HepG2 (cell line): ENCODE measurements around the gene NPPA. TPM values are rescaled to one million over a fixed set of nuclear protein-coding genes. Genes with fewer than 3 reads are reported as not detected.

Source experiments
- CBFB ChIP-seq: sonication (generic); formaldehyde crosslinking; IDR thresholded peaks from 2 replicates; pipeline ENCODE4 v1.4.0; 2020; ENCODE audit warnings: missing genetic modification reagents
- CCDC6 ChIP-seq: sonication (generic); formaldehyde crosslinking; IDR thresholded peaks from 2 replicates; pipeline ENCODE4 v1.8.1; 2022; ENCODE audit warnings: mild to moderate bottlenecking, missing genetic modification reagents, moderate library complexity
- HNF4A ChIP-seq: sonication (generic); formaldehyde crosslinking; IDR thresholded peaks from 2 replicates; pipeline ENCODE4 v1.4.0; 2020; ENCODE audit warnings: missing genetic modification reagents
- ISL2 ChIP-seq: sonication (generic); formaldehyde crosslinking; IDR thresholded peaks from 2 replicates; pipeline ENCODE4 v1.5.0; 2020; ENCODE audit warnings: missing genetic modification reagents
- KLF16 ChIP-seq, 2 experiments: sonication (generic) in 1 of 2; formaldehyde crosslinking in 1 of 2; IDR thresholded peaks; 2 replicates each; pipeline versions ENCODE4 v1.6.1 to v1.8.0; 2016 to 2023; ENCODE audit warnings: missing genetic modification reagents in 2 of 2, missing compliant biosample characterization in 1 of 2
- NCOA2 ChIP-seq: sonication (generic); formaldehyde crosslinking; IDR thresholded peaks from 2 replicates; pipeline ENCODE4 v1.8.0; 2022; ENCODE audit warnings: inconsistent platforms
- NFKBIZ ChIP-seq: IDR thresholded peaks from 2 replicates; pipeline ENCODE4 v1.6.1; 2018; ENCODE audit warnings: missing genetic modification reagents, missing compliant biosample characterization
- NR1H2 ChIP-seq: sonication (generic); formaldehyde crosslinking; IDR thresholded peaks from 2 replicates; pipeline ENCODE4 v1.8.1; 2022; ENCODE audit warnings: low read depth, missing genetic modification reagents, borderline replicate concordance
- PHF20 ChIP-seq: sonication (generic); formaldehyde crosslinking; IDR thresholded peaks from 2 replicates; pipeline ENCODE4 v1.5.0; 2020; ENCODE audit warnings: mild to moderate bottlenecking, missing genetic modification reagents
- POLR2AphosphoS5 ChIP-seq: IDR thresholded peaks from 2 replicates; pipeline ENCODE4 v1.6.1; 2012; ENCODE audit warnings: low read depth, low read length
- SIN3A ChIP-seq: IDR thresholded peaks from 2 replicates; pipeline ENCODE4 v1.6.1; 2011; ENCODE audit warnings: low read depth, mild to moderate bottlenecking, control low read depth, low read length, borderline replicate concordance
- SIX4 ChIP-seq: sonication (generic); formaldehyde crosslinking; IDR thresholded peaks from 2 replicates; pipeline ENCODE4 v1.4.0; 2020; ENCODE audit warnings: missing genetic modification reagents
- SOX6 ChIP-seq, 2 experiments: fragments of 450-650 bp in 1 of 2; sonication (generic) in 1 of 2; formaldehyde crosslinking in 1 of 2; IDR thresholded peaks; 2 replicates each; pipeline versions ENCODE4 v1.4.0 to v1.6.1; 2017 to 2020; ENCODE audit warnings: antibody characterized with exemption in 1 of 2, mild to moderate bottlenecking in 1 of 2, missing genetic modification reagents in 1 of 2
- TBX2 ChIP-seq: sonication (generic); formaldehyde crosslinking; IDR thresholded peaks from 2 replicates; pipeline ENCODE4 v1.5.0; 2020; ENCODE audit warnings: missing genetic modification reagents, mild to moderate bottlenecking, borderline replicate concordance
- THYN1 ChIP-seq: sonication (generic); formaldehyde crosslinking; IDR thresholded peaks from 2 replicates; pipeline ENCODE4 v1.8.1; 2023; ENCODE audit warnings: low read depth, mild to moderate bottlenecking, moderate library complexity, missing genetic modification reagents, borderline replicate concordance
- TMF1 ChIP-seq: sonication (generic); formaldehyde crosslinking; IDR thresholded peaks from 2 replicates; pipeline ENCODE4 v1.8.1; 2022; ENCODE audit warnings: low read depth, missing genetic modification reagents
- ZNF317 ChIP-seq: sonication (generic); formaldehyde crosslinking; IDR thresholded peaks from 2 replicates; pipeline ENCODE4 v1.5.0; 2020; ENCODE audit warnings: mild to moderate bottlenecking, missing genetic modification reagents
- ZNF430 ChIP-seq: sonication (generic); formaldehyde crosslinking; IDR thresholded peaks from 2 replicates; pipeline ENCODE4 v1.9.0; 2021; ENCODE audit warnings: mild to moderate bottlenecking, missing genetic modification reagents
- ZNF547 ChIP-seq: sonication (generic); formaldehyde crosslinking; IDR thresholded peaks from 2 replicates; pipeline ENCODE4 v1.5.1; 2020; ENCODE audit warnings: mild to moderate bottlenecking, missing genetic modification reagents
- ZNF558 ChIP-seq: sonication (generic); formaldehyde crosslinking; IDR thresholded peaks from 2 replicates; pipeline ENCODE4 v1.9.0; 2022; ENCODE audit warnings: mild to moderate bottlenecking, missing genetic modification reagents, borderline replicate concordance
- ZNF746 ChIP-seq: sonication (generic); formaldehyde crosslinking; IDR thresholded peaks from 2 replicates; pipeline ENCODE4 v1.8.0; 2022; ENCODE audit warnings: mild to moderate bottlenecking, missing genetic modification reagents
- ZNF766 ChIP-seq: sonication (generic); formaldehyde crosslinking; IDR thresholded peaks from 2 replicates; pipeline ENCODE4 v1.5.0; 2020; ENCODE audit warnings: missing genetic modification reagents, borderline replicate concordance
- ZSCAN25 ChIP-seq: sonication (generic); formaldehyde crosslinking; IDR thresholded peaks from 2 replicates; pipeline ENCODE4 v1.8.0; 2022; ENCODE audit warnings: mild to moderate bottlenecking, missing genetic modification reagents
- polyA plus RNA-seq, 8 experiments: library from polyadenylated mRNA; depleted of rRNA in 3 of 8; stranded (reverse) in 7 of 8; unstranded in 1 of 8; fragments of >200 nt; fragmentation: Illumina TruSeq in 4 of 8; extraction: Trizol in 4 of 8; gene quantifications; 2 replicates each; pipeline versions ENCODE4 v1.2.1 to v1.2.3, GENCODE V29; 2011 to 2016; ENCODE audit warnings: low read depth in 4 of 8, missing spikeins in 1 of 8, mixed read lengths in 1 of 8; ENCODE audit not compliant: insufficient read depth in 1 of 8
- total RNA-seq, 5 experiments: library from RNA; depleted of rRNA; stranded (reverse); fragments of >200 nt; fragmentation: Illumina TruSeq; extraction: Trizol; gene quantifications; 2 replicates each; pipeline ENCODE4 v1.2.3, GENCODE V29; 2016; ENCODE audit warnings: low read depth in 1 of 5
- TF ChIP-seq, protein P1 (sequence below): sonication (generic); formaldehyde crosslinking; IDR thresholded peaks from 2 replicates; pipeline ENCODE4 v1.4.0; 2020; ENCODE audit warnings: missing genetic modification reagents, borderline replicate concordance
- TF ChIP-seq, protein P2 (sequence below): IDR thresholded peaks from 2 replicates; pipeline ENCODE4 v1.6.1; 2016
- TF ChIP-seq, protein P3 (sequence below): sonication (generic); formaldehyde crosslinking; IDR thresholded peaks from 2 replicates; pipeline ENCODE4 v1.8.0; 2022; ENCODE audit warnings: mild to moderate bottlenecking, missing genetic modification reagents, moderate library complexity

Gene NPPA
- total and polyA plus RNA-seq, 2 of the 13 experiments (the other 11 are each of a cell fraction or from before 2014, with no cell fraction given): not detected

DNA sequence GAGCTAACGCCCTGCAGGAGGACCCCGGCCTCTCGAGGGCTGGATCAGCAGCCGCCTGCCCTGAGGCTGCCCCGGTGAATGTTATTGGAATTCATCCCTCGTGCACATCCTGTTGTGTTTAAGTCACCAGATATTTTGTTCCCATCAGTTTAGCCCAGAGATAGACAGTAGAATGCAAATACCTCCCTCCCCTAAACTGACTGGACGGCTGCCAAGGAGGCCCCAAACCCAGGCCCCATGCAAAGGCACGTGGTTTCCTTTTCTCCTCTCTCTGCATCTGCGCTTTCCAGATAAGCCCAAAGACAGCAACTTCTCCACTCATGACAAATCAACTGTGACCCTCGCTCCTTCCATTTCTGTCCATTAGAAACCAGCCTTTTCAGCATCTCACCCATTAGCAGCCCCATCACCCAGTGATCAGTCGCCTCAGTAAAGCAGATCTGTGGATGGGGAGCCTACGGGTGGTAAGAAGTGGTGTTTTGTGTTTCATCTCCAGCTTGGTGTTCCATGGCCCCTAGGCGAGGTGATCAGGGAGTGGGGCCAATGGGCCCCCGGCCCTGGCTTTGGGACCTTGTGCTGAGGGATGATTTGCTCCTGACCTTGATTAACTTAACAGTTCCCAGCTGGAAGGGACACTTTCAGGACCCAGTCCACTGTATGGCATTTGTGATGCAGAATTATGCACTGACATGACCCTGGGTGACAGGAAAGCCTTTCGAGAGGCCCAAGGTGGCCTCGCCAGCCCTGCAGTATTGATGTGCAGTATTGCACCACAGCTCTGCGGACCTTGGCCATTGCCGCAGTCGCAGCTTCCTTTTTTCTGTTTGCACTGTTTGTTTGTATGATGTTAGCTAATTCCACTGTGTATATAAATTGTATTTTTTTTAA lies 5.2 kb downstream of the NPPA start (continued):
- peak; percentile 34; the same call in 1 of the 2 replicates for TF ChIP-seq SIN3A
- no peak for TF ChIP-seq THYN1 (CRISPR knock-in tag)
- TF ChIP-seq ZNF746 (CRISPR knock-in tag): peak; percentile 45; the same call in 1 of the 2 replicates
- TF ChIP-seq KLF16 (CRISPR knock-in tag; IDR thresholded peaks at IDR 0.05): peak in 1 of 2 experiments; percentile 40; a peak in 1 of 4 replicates
- peak; percentile 75; the same call in 1 of the 2 replicates for TF ChIP-seq SIX4 (CRISPR knock-in tag)
- TF ChIP-seq TBX2: peak; percentile 88
- 0 out of 2 replicates have a peak, but pooled peaks have one; percentile 34 for TF ChIP-seq PHF20 (CRISPR knock-in tag)
- peak; percentile 85 for TF ChIP-seq ZSCAN25
- TF ChIP-seq ZNF317: peak; percentile 54; the same call in 1 of the 2 replicates
- TF ChIP-seq, protein P1, sequence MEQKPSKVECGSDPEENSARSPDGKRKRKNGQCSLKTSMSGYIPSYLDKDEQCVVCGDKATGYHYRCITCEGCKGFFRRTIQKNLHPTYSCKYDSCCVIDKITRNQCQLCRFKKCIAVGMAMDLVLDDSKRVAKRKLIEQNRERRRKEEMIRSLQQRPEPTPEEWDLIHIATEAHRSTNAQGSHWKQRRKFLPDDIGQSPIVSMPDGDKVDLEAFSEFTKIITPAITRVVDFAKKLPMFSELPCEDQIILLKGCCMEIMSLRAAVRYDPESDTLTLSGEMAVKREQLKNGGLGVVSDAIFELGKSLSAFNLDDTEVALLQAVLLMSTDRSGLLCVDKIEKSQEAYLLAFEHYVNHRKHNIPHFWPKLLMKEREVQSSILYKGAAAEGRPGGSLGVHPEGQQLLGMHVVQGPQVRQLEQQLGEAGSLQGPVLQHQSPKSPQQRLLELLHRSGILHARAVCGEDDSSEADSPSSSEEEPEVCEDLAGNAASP (CRISPR knock-in tag): peak; percentile 99
- peak; percentile 53; the same call in 1 of the 2 replicates for TF ChIP-seq ZNF430
- TF ChIP-seq ISL2: peak; percentile 86; the same call in 1 of the 2 replicates
- TF ChIP-seq TMF1 (CRISPR knock-in tag): 0 out of 2 replicates have a peak, but pooled peaks have one; percentile 45
- peak; percentile 17; the same call in 1 of the 2 replicates for TF ChIP-seq CBFB (CRISPR knock-in tag)
- TF ChIP-seq, protein P2, sequence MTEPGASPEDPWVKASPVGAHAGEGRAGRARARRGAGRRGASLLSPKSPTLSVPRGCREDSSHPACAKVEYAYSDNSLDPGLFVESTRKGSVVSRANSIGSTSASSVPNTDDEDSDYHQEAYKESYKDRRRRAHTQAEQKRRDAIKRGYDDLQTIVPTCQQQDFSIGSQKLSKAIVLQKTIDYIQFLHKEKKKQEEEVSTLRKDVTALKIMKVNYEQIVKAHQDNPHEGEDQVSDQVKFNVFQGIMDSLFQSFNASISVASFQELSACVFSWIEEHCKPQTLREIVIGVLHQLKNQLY: peak; percentile 89
- TF ChIP-seq CCDC6: peak; percentile 83
- TF ChIP-seq SOX6 (IDR thresholded peaks at IDR 0.05): no peak
- TF ChIP-seq SOX6 (CRISPR knock-in tag; IDR thresholded peaks at IDR 0.05): peak; percentile 85
- 0 out of 2 replicates have a peak, but pooled peaks have one; percentile 22 for TF ChIP-seq NR1H2 (CRISPR knock-in tag)
- no peak for TF ChIP-seq ZNF766 (CRISPR knock-in tag)
- TF ChIP-seq HNF4A (CRISPR knock-in tag): peak; percentile 99
- 0 out of 2 replicates have a peak, but pooled peaks have one; percentile 71 for TF ChIP-seq ZNF558 (CRISPR knock-in tag)
- TF ChIP-seq, protein P3, sequence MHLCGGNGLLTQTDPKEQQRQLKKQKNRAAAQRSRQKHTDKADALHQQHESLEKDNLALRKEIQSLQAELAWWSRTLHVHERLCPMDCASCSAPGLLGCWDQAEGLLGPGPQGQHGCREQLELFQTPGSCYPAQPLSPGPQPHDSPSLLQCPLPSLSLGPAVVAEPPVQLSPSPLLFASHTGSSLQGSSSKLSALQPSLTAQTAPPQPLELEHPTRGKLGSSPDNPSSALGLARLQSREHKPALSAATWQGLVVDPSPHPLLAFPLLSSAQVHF (CRISPR knock-in tag): 0 out of 2 replicates have a peak, but pooled peaks have one; percentile 59
- TF ChIP-seq NFKBIZ (CRISPR knock-in tag): peak; percentile 66; the same call in 1 of the 2 replicates
- peak; percentile 49; the same call in 1 of the 2 replicates for TF ChIP-seq POLR2AphosphoS5
- TF ChIP-seq ZNF547 (CRISPR knock-in tag): 0 out of 2 replicates have a peak, but pooled peaks have one; percentile 49
- peak; percentile 96 for TF ChIP-seq NCOA2 (CRISPR knock-in tag)
